ENCODE data around the gene ZNF148.

- TF ChIP-seq CTCF (conservative IDR thresholded peaks at IDR 0.05; ENCODE audit: low read depth, low read length) (no peak), POLR2A (IDR thresholded peaks at IDR 0.05; ENCODE audit: low read depth, low read length) (no peak), RAD21 (IDR thresholded peaks at IDR 0.05; ENCODE audit: low read length) (no peak), MXI1 (IDR thresholded peaks at IDR 0.05; ENCODE audit: borderline replicate concordance, low read depth, low read length) (no peak), MAFK (IDR thresholded peaks at IDR 0.05; ENCODE audit: low read depth, low read length) (no peak), CEBPB (IDR thresholded peaks at IDR 0.05; ENCODE audit: low read depth, low read length) (no peak), FOS (IDR thresholded peaks at IDR 0.05; ENCODE audit: low read depth, low read length) (no peak), RCOR1 (IDR thresholded peaks at IDR 0.05; ENCODE audit: insufficient replicate concordance, low read length) (no peak), BHLHE40 (IDR thresholded peaks at IDR 0.05; ENCODE audit: low read depth, low read length) (no peak)
Measured at GRCh38 chr3:125261031-125261430, 114.1 kb downstream of the ZNF148 start.

Data from IMR-90 (cell line).